LNCaP clone FGC (cell line): ENCODE data around the gene LAMP1.
"Not testable (repeated sequence)": the region's sequence is repeated elsewhere in the genome, so short reads cannot be mapped to it uniquely, and the experiment has no call there.

Source experiments
- DNase-seq: peaks from one replicate; pipeline ENCODE4 v3.0.0-alpha.2; 2011; ENCODE audit warnings: low read depth
- H3K4me3 ChIP-seq: 2 replicates; pipeline ENCODE4 v1.5.1; 2011; ENCODE audit warnings: mild to moderate bottlenecking, low read depth, low read length, control low read depth
- TF ChIP-seq, protein P1 (sequence below): IDR thresholded peaks from 2 replicates; pipeline ENCODE4 v1.5.1; 2012; ENCODE audit warnings: mild to moderate bottlenecking; ENCODE audit not compliant: control insufficient read depth, insufficient read depth; ENCODE audit errors: extremely low read depth

Gene LAMP1

DNA sequence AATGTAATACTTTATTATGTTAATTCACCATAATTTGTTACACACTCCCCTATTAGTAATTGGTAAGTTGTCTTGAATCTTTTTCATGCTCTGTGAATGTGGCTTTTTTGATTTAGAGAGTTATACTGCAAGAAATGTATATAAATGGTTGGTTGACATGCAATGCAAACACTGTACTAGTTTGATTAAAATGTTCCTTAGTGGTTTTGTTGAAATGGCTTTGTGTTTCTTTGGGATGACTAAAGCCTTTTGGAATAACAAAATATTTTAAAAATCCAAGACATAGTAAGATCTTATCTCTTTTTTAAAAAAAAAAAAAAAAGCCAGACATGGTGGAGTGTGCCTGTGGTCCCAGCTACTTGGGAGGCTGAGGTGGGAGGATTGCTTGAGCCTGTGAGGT, 10.5 kb downstream of the LAMP1 start:
- no peak overlapping the region for H3K4me3 ChIP-seq
- TF ChIP-seq, protein P1, sequence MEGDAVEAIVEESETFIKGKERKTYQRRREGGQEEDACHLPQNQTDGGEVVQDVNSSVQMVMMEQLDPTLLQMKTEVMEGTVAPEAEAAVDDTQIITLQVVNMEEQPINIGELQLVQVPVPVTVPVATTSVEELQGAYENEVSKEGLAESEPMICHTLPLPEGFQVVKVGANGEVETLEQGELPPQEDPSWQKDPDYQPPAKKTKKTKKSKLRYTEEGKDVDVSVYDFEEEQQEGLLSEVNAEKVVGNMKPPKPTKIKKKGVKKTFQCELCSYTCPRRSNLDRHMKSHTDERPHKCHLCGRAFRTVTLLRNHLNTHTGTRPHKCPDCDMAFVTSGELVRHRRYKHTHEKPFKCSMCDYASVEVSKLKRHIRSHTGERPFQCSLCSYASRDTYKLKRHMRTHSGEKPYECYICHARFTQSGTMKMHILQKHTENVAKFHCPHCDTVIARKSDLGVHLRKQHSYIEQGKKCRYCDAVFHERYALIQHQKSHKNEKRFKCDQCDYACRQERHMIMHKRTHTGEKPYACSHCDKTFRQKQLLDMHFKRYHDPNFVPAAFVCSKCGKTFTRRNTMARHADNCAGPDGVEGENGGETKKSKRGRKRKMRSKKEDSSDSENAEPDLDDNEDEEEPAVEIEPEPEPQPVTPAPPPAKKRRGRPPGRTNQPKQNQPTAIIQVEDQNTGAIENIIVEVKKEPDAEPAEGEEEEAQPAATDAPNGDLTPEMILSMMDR, result no peak
- DNase-seq, result no peak

DNA sequence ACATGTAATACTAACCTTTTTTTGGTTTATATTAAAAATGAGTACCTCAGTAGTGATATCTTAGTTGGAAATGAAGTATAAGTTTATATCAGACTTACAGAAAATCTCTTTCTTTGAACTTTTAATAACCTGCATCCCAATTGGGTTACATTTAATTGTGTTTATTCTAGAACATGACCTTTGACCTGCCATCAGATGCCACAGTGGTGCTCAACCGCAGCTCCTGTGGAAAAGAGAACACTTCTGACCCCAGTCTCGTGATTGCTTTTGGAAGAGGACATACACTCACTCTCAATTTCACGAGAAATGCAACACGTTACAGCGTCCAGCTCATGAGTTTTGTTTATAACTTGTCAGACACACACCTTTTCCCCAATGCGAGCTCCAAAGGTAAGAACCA, 12.4 kb downstream of the LAMP1 start:
- TF ChIP-seq, protein P1, result no peak
- H3K4me3 ChIP-seq, result no peak overlapping the region
- no peak for DNase-seq

DNA sequence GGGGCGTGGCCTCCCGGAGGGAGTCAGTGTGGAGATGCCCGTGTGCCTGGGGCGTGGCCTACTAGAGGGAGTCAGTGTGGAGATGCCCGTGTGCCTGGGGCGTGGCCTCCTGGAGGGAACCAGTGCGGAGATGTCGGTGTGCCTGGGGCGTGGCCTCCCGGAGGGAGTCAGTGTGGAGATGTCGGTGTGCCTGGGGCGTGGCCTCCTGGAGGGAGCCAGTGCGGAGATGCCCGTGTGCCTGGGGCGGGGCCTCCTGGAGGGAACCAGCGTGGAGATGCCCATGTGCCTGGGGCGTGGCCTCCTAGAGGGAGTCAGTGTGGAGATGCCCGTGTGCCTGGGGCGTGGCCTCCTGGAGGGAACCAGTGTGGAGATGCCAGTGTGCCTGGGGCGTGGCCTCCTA, 17.1 kb downstream of the LAMP1 start:
- H3K4me3 ChIP-seq, result not testable (repeated sequence)
- peak; percentile 10 for DNase-seq

DNA sequence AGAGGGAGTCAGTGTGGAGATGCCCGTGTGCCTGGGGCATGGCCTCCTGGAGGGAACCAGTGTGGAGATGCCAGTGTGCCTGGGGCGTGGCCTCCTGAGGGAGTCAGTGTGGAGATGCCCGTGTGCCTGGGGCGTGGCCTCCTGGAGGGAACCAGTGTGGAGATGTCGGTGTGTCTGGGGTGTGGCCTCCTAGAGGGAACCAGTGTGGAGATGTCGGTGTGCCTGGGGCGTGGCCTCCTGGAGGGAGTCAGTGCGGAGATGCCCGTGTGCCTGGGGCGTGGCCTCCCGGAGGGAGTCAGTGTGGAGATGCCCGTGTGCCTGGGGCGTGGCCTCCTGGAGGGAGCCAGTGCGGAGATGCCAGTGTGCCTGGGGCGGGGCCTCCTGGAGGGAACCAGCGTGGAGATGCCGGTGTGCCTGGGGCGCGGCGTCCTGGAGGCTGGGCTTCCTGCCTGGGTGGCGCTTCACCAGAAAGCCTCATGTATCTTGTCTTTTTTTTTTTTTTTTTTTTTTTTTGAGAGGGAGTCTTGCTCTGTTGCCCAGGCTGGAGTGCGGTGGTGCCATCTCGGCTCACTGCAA, 17.9 kb downstream of the LAMP1 start:
- DNase-seq, result peak; percentile 63
- H3K4me3 ChIP-seq, result not testable (repeated sequence)

DNA sequence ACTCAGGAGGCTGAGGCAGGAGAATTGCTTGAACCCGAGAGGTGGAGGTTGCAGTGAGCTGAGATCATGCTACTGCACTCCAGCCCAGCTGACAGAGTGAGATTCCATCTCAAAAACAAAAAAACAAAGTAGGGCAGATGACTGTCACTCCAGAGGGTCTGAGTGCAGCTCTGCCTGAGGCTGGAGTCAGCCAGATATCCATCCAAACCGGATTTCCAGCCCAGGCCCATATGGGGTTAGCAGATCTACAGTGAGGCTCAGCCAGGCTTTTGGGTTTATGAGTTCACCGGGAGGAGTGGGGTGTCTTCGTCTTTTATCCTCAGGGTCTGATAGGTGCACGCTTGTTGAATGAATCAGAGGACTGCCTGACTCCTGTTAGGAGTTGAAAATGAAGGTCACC, 19.0 kb downstream of the LAMP1 start:
- DNase-seq, result no peak
- no peak overlapping the region for H3K4me3 ChIP-seq
- TF ChIP-seq, protein P1, result no peak

DNA sequence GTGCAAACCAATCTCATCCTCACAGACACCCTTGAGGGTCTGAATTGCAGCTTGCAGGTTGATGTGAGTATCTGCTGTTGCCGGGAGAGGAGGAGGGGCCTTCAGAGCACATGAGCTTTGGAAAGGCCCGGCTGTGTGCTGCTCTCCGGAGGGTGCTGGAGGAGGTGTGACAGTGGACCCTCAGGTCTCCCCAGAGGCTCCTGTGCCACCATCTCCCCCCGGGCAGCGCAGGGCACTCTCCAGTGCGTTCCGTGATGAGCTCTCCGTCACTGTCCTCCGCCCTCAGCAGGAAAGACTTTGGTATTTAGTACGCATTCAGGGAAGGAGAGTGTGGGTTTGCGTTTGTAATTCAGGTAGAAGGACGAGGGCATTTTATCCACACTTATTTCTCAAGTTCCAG, 20.0 kb downstream of the LAMP1 start:
- no peak for DNase-seq
- TF ChIP-seq, protein P1, result no peak
- no peak overlapping the region for H3K4me3 ChIP-seq

DNA sequence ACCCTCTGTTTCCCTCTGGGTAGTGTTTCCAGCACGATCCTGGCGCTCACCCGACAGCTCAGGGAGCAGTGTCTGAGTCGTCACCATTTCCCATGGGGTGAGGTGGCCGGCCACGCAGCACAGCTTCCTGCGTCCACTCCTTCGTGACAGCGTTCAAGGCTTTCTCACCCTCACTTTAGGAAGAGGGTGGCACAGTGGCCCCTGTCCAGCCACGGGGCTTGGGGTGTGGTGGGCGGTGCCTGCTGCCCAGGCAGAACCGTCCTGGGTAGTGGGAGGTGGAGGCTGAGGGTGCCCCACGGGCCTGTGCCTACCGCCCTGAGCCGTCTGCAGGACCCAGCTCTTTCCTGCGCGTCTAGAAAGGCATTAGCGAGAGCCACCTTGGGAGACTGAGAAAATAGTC, 21.9 kb downstream of the LAMP1 start:
- no peak overlapping the region for H3K4me3 ChIP-seq
- TF ChIP-seq, protein P1, result no peak
- no peak for DNase-seq

DNA sequence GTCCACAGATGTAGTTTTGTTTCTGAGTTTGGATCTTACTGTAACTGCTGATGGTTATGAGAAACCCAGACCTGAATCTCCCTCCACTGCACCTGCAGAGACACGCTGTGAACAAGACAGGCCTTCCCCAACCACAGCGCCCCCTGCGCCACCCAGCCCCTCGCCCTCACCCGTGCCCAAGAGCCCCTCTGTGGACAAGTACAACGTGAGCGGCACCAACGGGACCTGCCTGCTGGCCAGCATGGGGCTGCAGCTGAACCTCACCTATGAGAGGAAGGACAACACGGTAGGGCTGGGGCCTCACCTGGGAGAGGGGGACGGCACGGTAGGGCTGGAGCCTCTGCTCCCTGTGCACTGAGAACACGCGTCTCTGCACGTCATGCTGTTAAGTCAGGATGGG, 22.3 kb downstream of the LAMP1 start:
- no peak overlapping the region for H3K4me3 ChIP-seq
- no peak for DNase-seq
- TF ChIP-seq, protein P1, result no peak
